HEK293 (cell line): ENCODE measurements around the gene LIN37.
A peak's percentile ranks its signal among the peaks of the same experiment; 100 is the strongest.
"Not testable (repeated sequence)": the region's sequence is repeated elsewhere in the genome, so short reads cannot be mapped to it uniquely, and the experiment has no call there.

Experiments used
- CTCF ChIA-PET: fragments of 350-600 bp; formaldehyde crosslinking; extraction: SDS; loops from one replicate; lab custom pipeline; 2021; ENCODE audit warnings: antibody characterized with exemption; lab: Yijun Ruan, JAX
- POLR2A ChIA-PET: fragments of 300-600 bp; formaldehyde crosslinking; extraction: SDS; loops from one replicate; lab custom pipeline; 2020; ENCODE audit warnings: antibody characterized with exemption, inconsistent platforms; lab: Yijun Ruan, JAX
- H3K27ac ChIP-seq: fragments of 200-500 bp; sonication (Bioruptor generic); 2 replicates; pipeline ENCODE4 v1.5.1; 2014; ENCODE audit warnings: low read depth, low read length, control low read depth, inconsistent platforms; ENCODE audit errors: extremely low read depth
- H3K36me3 ChIP-seq, 2 experiments: fragments of 200-500 bp in 1 of 2; sonication (Bioruptor generic) in 1 of 2; 1 replicate in 1 of 2; 2 replicates in 1 of 2; pipeline ENCODE4 v1.5.1; 2014 to 2017; ENCODE audit warnings: inconsistent platforms in 2 of 2, low read length in 2 of 2; ENCODE audit not compliant: control insufficient read depth in 2 of 2, insufficient read depth in 1 of 2
- H3K4me1 ChIP-seq: fragments of 200-500 bp; sonication (Bioruptor generic); 2 replicates; pipeline ENCODE4 v1.5.1; 2014; ENCODE audit warnings: mild to moderate bottlenecking, low read length, inconsistent platforms; ENCODE audit not compliant: control insufficient read depth, insufficient read depth
- H3K4me3 ChIP-seq: 2 replicates; pipeline ENCODE4 v1.5.1; 2011; ENCODE audit warnings: low read depth, mild to moderate bottlenecking, control low read depth, low read length, moderate library complexity
- H3K9me3 ChIP-seq: fragments of 200-500 bp; sonication (Bioruptor generic); 2 replicates; pipeline ENCODE4 v1.5.1; 2014; ENCODE audit warnings: low read depth, low read length, inconsistent platforms; ENCODE audit not compliant: control insufficient read depth, insufficient read depth
- GLIS2 ChIP-seq: fragments of 450-650 bp; formaldehyde crosslinking; IDR thresholded peaks from 2 replicates; pipeline ENCODE4 v1.5.1; 2016; ENCODE audit warnings: missing biosample characterization, missing genetic modification characterization
- OVOL3 ChIP-seq: fragments of 450-650 bp; formaldehyde crosslinking; IDR thresholded peaks from 2 replicates; pipeline ENCODE4 v1.5.1; 2016; ENCODE audit warnings: missing biosample characterization, missing genetic modification characterization
- PRDM1 ChIP-seq: fragments of 450-650 bp; formaldehyde crosslinking; IDR thresholded peaks from 2 replicates; pipeline ENCODE4; 2016; ENCODE audit warnings: missing biosample characterization, missing genetic modification characterization
- SCRT1 ChIP-seq: fragments of 450-650 bp; formaldehyde crosslinking; IDR thresholded peaks from 2 replicates; pipeline ENCODE4 v1.5.1; 2016; ENCODE audit warnings: missing biosample characterization, missing genetic modification characterization, borderline replicate concordance
- TCF7L2 ChIP-seq: IDR thresholded peaks from 2 replicates; pipeline ENCODE4 v1.6.1; 2011; ENCODE audit warnings: low read depth, mild to moderate bottlenecking, inconsistent platforms, low read length, moderate library complexity, borderline replicate concordance
- ZBTB7A ChIP-seq: fragments of 450-650 bp; formaldehyde crosslinking; IDR thresholded peaks from 2 replicates; pipeline ENCODE4 v1.5.1; 2016; ENCODE audit warnings: low read depth, missing biosample characterization, missing genetic modification characterization
- ZNF121 ChIP-seq: fragments of 450-650 bp; formaldehyde crosslinking; IDR thresholded peaks from 2 replicates; pipeline ENCODE4 v1.5.1; 2016; ENCODE audit warnings: missing biosample characterization, missing genetic modification characterization
- ZNF211 ChIP-seq: fragments of 450-650 bp; formaldehyde crosslinking; IDR thresholded peaks from 2 replicates; pipeline ENCODE4 v1.5.1; 2016; ENCODE audit warnings: low read depth, missing biosample characterization, missing genetic modification characterization
- ZNF366 ChIP-seq: fragments of 450-650 bp; formaldehyde crosslinking; conservative IDR thresholded peaks from 2 replicates; pipeline ENCODE4 v1.5.1; 2016; ENCODE audit warnings: missing biosample characterization, missing genetic modification characterization
- ZNF600 ChIP-seq: fragments of 450-650 bp; formaldehyde crosslinking; IDR thresholded peaks from 2 replicates; pipeline ENCODE4 v1.5.1; 2016; ENCODE audit warnings: missing biosample characterization, missing genetic modification characterization
- ZNF664 ChIP-seq: fragments of 450-650 bp; formaldehyde crosslinking; IDR thresholded peaks from 2 replicates; pipeline ENCODE4 v1.5.1; 2016; ENCODE audit warnings: missing biosample characterization, missing genetic modification characterization
- ZNF747 ChIP-seq: fragments of 450-650 bp; formaldehyde crosslinking; IDR thresholded peaks from 2 replicates; pipeline ENCODE4 v1.5.1; 2016; ENCODE audit warnings: missing biosample characterization, missing genetic modification characterization
- TF ChIP-seq, protein P1 (sequence below): fragments of 450-650 bp; formaldehyde crosslinking; IDR thresholded peaks from 2 replicates; pipeline ENCODE4 v1.5.1; 2017; ENCODE audit warnings: missing biosample characterization, missing genetic modification characterization
- TF ChIP-seq, protein P2 (sequence below): fragments of 450-650 bp; formaldehyde crosslinking; IDR thresholded peaks from 2 replicates; pipeline ENCODE4 v1.5.1; 2016; ENCODE audit warnings: missing biosample characterization, missing genetic modification characterization
- TF ChIP-seq, protein P3 (sequence below): fragments of 450-650 bp; formaldehyde crosslinking; IDR thresholded peaks from 2 replicates; pipeline ENCODE4 v1.5.1; 2016; ENCODE audit warnings: missing biosample characterization, missing genetic modification characterization, borderline replicate concordance
- TF ChIP-seq, protein P4 (sequence below): fragments of 450-650 bp; formaldehyde crosslinking; IDR thresholded peaks from 2 replicates; pipeline ENCODE4 v1.5.1; 2017; ENCODE audit warnings: missing biosample characterization, missing genetic modification characterization

Gene LIN37

DNA sequence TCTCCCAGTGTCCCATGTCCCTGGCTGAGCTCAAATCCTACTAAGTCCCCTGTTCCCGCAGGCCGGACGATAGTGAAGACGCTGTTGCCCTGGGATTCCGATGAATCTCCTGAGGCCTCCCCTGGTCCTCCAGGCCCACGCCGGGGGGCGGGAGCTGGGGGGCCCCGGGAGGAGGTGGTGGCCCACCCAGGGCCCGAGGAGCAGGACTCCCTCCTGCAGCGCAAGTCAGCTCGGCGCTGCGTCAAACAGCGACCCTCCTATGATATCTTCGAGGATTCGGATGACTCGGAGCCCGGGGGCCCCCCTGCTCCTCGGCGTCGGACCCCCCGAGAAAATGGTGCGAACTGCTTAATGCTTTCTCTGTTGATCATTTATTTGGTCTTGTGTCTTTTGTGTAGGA is 24.7 kb upstream of the LIN37 start:
- Histone ChIP-seq H3K27ac (no peak overlapping the region), H3K4me3 (no peak overlapping the region), H3K36me3 (peaks cover 92 to 93% of the 10 kb centered on the region in 2 experiments), H3K9me3 (no peaks in the 10 kb centered on the region), H3K4me1 (peaks cover 9% of the 10 kb centered on the region)
- TF ChIP-seq, protein P1, sequence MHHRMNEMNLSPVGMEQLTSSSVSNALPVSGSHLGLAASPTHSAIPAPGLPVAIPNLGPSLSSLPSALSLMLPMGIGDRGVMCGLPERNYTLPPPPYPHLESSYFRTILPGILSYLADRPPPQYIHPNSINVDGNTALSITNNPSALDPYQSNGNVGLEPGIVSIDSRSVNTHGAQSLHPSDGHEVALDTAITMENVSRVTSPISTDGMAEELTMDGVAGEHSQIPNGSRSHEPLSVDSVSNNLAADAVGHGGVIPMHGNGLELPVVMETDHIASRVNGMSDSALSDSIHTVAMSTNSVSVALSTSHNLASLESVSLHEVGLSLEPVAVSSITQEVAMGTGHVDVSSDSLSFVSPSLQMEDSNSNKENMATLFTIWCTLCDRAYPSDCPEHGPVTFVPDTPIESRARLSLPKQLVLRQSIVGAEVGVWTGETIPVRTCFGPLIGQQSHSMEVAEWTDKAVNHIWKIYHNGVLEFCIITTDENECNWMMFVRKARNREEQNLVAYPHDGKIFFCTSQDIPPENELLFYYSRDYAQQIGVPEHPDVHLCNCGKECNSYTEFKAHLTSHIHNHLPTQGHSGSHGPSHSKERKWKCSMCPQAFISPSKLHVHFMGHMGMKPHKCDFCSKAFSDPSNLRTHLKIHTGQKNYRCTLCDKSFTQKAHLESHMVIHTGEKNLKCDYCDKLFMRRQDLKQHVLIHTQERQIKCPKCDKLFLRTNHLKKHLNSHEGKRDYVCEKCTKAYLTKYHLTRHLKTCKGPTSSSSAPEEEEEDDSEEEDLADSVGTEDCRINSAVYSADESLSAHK (tag by site-specific recombination) = no peak
- TF ChIP-seq GLIS2 (tag by site-specific recombination) (peak; percentile 64), ZNF366 (no peak)
- ChIA-PET POLR2A (interaction anchor here (1.0 to 13.6 kb wide), 3 partner anchors 14 to 79 kb away, joined by 3 to 204 read pairs (median 9); partner anchors contain the start of genes PSENEN and U2AF1L4), CTCF (interaction anchor here (0.6 kb wide), 1 partner anchor 17 kb away, joined by 3 read pairs; no protein-coding TSS in a partner anchor)

DNA sequence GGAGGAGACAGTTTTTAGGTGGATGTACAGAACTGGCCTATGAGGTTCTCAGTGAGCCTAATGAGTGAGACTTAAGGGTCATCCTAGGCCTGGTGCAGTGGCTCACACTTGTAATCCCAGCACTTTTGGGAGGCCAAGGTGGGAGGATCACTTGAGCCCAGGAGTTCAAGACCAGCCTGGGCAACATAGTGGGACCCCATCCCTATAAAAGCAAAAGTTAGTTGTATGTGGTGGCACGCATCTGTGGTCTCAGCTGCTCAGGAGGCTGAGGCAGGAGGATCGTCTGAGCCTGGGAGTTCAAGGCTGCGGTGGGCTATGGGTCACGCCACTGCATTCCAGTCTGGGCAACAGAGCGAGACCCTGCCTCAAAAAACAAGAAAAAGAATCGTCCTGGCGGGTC is 24.2 kb upstream of the LIN37 start:
- H3K27ac ChIP-seq, H3K4me3 ChIP-seq, H3K9me3 ChIP-seq, H3K4me1 ChIP-seq: not testable (repeated sequence)
- peaks cover 97 to 98% of the 10 kb centered on the region in 2 experiments for H3K36me3 ChIP-seq
- ChIA-PET CTCF (interaction anchor here (0.7 to 0.9 kb wide), 2 partner anchors 13 to 32 kb away, joined by 3 read pairs; no protein-coding TSS in a partner anchor), POLR2A (interaction anchor here (1.4 to 13.6 kb wide), 3 partner anchors 13 to 24 kb away, joined by 6 to 204 read pairs (median 9); partner anchors contain the start of genes LIN37, PSENEN and U2AF1L4)
- peak; percentile 91 for TF ChIP-seq ZNF121 (tag by site-specific recombination)

DNA sequence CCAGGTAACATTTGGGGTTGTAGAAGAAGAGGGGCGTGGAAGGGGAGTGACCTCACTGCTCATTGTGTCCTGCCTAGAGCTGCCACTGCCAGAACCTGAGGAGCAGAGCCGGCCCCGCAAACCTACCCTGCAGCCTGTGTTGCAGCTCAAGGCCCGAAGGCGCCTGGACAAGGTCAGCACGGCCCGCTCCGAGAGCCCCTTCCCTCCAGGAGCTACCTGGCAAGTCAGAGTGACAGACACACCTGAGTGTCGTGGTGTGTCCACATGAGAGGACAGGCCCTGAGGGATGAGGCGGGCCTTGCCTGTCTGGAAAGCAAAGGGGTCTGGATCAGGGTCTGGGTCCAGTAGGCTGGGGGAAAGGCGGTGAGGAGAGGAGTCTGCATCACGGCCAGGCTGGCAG is 23.8 kb upstream of the LIN37 start:
- ChIA-PET POLR2A (interaction anchor here (0.5 to 13.6 kb wide), 3 partner anchors 13 to 93 kb away, joined by 6 to 204 read pairs (median 9); partner anchors contain the start of gene LIN37), CTCF (interaction anchor here (0.6 to 0.9 kb wide), 4 partner anchors 13 to 34 kb away, joined by 3 to 6 read pairs (median 3); no protein-coding TSS in a partner anchor)
- H3K4me3 ChIP-seq = no peak overlapping the region
- TF ChIP-seq ZNF211 (tag by site-specific recombination) (no peak), OVOL3 (tag by site-specific recombination) (no peak), ZNF664 (tag by site-specific recombination) (no peak)
- TF ChIP-seq, protein P2, sequence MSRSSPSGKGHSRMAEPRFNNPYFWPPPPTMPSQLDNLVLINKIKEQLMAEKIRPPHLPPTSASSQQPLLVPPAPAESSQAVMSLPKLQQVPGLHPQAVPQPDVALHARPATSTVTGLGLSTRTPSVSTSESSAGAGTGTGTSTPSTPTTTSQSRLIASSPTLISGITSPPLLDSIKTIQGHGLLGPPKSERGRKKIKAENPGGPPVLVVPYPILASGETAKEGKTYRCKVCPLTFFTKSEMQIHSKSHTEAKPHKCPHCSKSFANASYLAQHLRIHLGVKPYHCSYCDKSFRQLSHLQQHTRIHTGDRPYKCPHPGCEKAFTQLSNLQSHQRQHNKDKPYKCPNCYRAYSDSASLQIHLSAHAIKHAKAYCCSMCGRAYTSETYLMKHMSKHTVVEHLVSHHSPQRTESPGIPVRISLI = no peak
- TF ChIP-seq, protein P3, sequence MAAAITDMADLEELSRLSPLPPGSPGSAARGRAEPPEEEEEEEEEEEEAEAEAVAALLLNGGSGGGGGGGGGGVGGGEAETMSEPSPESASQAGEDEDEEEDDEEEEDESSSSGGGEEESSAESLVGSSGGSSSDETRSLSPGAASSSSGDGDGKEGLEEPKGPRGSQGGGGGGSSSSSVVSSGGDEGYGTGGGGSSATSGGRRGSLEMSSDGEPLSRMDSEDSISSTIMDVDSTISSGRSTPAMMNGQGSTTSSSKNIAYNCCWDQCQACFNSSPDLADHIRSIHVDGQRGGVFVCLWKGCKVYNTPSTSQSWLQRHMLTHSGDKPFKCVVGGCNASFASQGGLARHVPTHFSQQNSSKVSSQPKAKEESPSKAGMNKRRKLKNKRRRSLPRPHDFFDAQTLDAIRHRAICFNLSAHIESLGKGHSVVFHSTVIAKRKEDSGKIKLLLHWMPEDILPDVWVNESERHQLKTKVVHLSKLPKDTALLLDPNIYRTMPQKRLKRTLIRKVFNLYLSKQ (tag by site-specific recombination) = no peak
- no peaks in the 10 kb centered on the region for H3K9me3 ChIP-seq
- H3K27ac ChIP-seq = no peak overlapping the region
- H3K4me1 ChIP-seq = no peaks in the 10 kb centered on the region; the same call in 1 of the 2 replicates
- peaks cover 97 to 98% of the 10 kb centered on the region in 2 experiments for H3K36me3 ChIP-seq

DNA sequence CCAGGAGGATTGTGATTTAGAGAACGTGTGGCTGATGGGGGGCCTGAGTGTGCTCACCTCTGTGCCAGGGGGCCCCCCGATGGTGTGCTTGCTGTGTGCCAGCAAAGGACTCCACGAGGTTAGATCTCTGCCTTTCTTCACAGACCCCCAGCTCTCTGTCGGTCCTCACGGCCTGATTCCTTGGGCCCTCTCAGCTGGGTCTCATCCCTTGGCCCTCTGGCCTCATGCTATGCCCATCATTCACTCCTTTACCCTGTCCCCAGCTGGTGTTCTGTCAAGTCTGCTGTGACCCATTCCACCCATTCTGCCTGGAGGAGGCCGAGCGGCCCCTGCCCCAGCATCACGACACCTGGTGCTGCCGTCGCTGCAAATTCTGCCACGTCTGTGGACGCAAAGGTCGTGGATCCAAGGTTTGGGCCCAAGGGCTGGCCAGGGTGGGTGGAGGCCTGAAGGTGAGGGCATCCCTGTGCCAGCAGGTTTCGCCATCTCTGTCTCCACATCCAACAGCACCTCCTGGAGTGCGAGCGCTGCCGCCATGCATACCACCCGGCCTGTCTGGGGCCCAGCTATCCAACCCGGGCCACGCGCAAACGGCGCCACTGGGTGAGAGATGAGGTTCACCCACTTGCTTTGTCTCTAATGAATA is 23.0 kb upstream of the LIN37 start:
- Histone ChIP-seq H3K4me1 (no peaks in the 10 kb centered on the region), H3K36me3 (peaks cover 98 to 100% of the 10 kb centered on the region in 2 experiments), H3K4me3 (no peak overlapping the region), H3K9me3 (no peaks in the 10 kb centered on the region), H3K27ac (0 out of 2 replicates have a peak overlapping the region, but pooled peaks have one; percentile 9)
- CTCF ChIA-PET = interaction anchor here (0.6 to 0.9 kb wide), 2 partner anchors 19 to 33 kb away, joined by 3 to 6 read pairs; no protein-coding TSS in a partner anchor
- TF ChIP-seq, protein P4, sequence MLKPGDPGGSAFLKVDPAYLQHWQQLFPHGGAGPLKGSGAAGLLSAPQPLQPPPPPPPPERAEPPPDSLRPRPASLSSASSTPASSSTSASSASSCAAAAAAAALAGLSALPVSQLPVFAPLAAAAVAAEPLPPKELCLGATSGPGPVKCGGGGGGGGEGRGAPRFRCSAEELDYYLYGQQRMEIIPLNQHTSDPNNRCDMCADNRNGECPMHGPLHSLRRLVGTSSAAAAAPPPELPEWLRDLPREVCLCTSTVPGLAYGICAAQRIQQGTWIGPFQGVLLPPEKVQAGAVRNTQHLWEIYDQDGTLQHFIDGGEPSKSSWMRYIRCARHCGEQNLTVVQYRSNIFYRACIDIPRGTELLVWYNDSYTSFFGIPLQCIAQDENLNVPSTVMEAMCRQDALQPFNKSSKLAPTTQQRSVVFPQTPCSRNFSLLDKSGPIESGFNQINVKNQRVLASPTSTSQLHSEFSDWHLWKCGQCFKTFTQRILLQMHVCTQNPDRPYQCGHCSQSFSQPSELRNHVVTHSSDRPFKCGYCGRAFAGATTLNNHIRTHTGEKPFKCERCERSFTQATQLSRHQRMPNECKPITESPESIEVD (tag by site-specific recombination) = no peak
- TF ChIP-seq ZNF600 (0 out of 2 replicates have a peak, but pooled peaks have one; percentile 13), ZBTB7A (tag by site-specific recombination) (no peak), ZNF747 (tag by site-specific recombination) (no peak), GLIS2 (tag by site-specific recombination) (peak; percentile 44; the same call in 1 of the 2 replicates), SCRT1 (tag by site-specific recombination) (no peak), PRDM1 (tag by site-specific recombination) (no peak), TCF7L2 (no peak)
- POLR2A ChIA-PET = interaction anchor here (1.7 to 13.6 kb wide), 2 partner anchors 12 to 23 kb away, joined by 6 to 204 read pairs; partner anchors contain the start of gene LIN37
